Endometrial microvascular endothelial cells (primary cell): ENCODE results near the gene ANLN. TPM values are rescaled to one million over a fixed set of nuclear protein-coding genes. Genes with fewer than 3 reads are reported as not detected.
"Not testable (repeated sequence)": the region's sequence is repeated elsewhere in the genome, so short reads cannot be mapped to it uniquely, and the experiment has no call there.

ENCODE experiments used
- in situ Hi-C: cut with HindIII; loops from 2 replicates; pipeline ENCODE4 v1.10.0; 2017; ENCODE audit warnings: low sequenced_read_pairs, low pct_unique_long_range_greater_than_20kb; ENCODE audit errors: inconsistent ontology term
- total RNA-seq: library from RNA; depleted of rRNA; stranded (reverse); fragments of >200 nt; gene quantifications from one replicate; pipeline ENCODE4 v1.2.3, GENCODE V29; 2015; ENCODE audit errors: inconsistent ontology term

Gene ANLN
- total RNA-seq, 1 donor from 2014 or later: 327 TPM

GRCh38 chr7:36453769-36454168 lies 64.1 kb downstream of the ANLN start:
- in situ Hi-C loops: no loop called here

- in situ Hi-C loops: no loop called here
These were observed 66.0 kb downstream of the ANLN start for GRCh38 chr7:36455646-36456045.

GRCh38 chr7:36456138-36456537 lies 66.5 kb downstream of the ANLN start:
- in situ Hi-C loops: no loop called here

- in situ Hi-C loops: no loop called here
These were observed 66.9 kb downstream of the ANLN start for GRCh38 chr7:36456548-36456947.

GRCh38 chr7:36459236-36459960 lies 69.7 kb downstream of the ANLN start:
- in situ Hi-C loops: no loop called here

GRCh38 chr7:36460811-36461429 lies 71.3 kb downstream of the ANLN start:
- in situ Hi-C loops: no loop called here

- in situ Hi-C loops: no loop called here
These were observed 73.0 kb downstream of the ANLN start for GRCh38 chr7:36462551-36463137.

- in situ Hi-C loops: no loop called here
These were observed 74.6 kb downstream of the ANLN start for GRCh38 chr7:36464271-36464670.

- in situ Hi-C loops: not testable (repeated sequence)
These were observed 76.3 kb downstream of the ANLN start for GRCh38 chr7:36466001-36466400.

- in situ Hi-C loops: no loop called here
These were observed 78.9 kb downstream of the ANLN start for GRCh38 chr7:36468370-36469101.

- in situ Hi-C loops: no loop called here
These were observed 79.6 kb downstream of the ANLN start for GRCh38 chr7:36469236-36469635.

- in situ Hi-C loops: no loop called here
These were observed 82.6 kb downstream of the ANLN start for GRCh38 chr7:36472141-36472729.

- in situ Hi-C loops: no loop called here
These were observed 84.0 kb downstream of the ANLN start for GRCh38 chr7:36473454-36474282.

GRCh38 chr7:36474283-36475010 lies 84.8 kb downstream of the ANLN start:
- in situ Hi-C loops: loop anchor here (25.0 kb wide), 1 partner anchor 738 kb away; no protein-coding TSS in a partner anchor

GRCh38 chr7:36475011-36475342 lies 85.3 kb downstream of the ANLN start:
- in situ Hi-C loops: loop anchor here (25.0 kb wide), 1 partner anchor 737 kb away; no protein-coding TSS in a partner anchor

GRCh38 chr7:36475381-36475780 lies 85.7 kb downstream of the ANLN start:
- in situ Hi-C loops: loop anchor here (25.0 kb wide), 1 partner anchor 737 kb away; no protein-coding TSS in a partner anchor

- in situ Hi-C loops: loop anchor here (25.0 kb wide), 1 partner anchor 734 kb away; no protein-coding TSS in a partner anchor
These were observed 89.1 kb downstream of the ANLN start for GRCh38 chr7:36478745-36479144.

GRCh38 chr7:36483853-36484252 lies 94.2 kb downstream of the ANLN start:
- in situ Hi-C loops: loop anchor here (25.0 kb wide), 1 partner anchor 728 kb away; no protein-coding TSS in a partner anchor
